GM18909 (cell line): ENCODE measurements around the gene TH.
"Not testable (repeated sequence)": the region's sequence is repeated elsewhere in the genome, so short reads cannot be mapped to it uniquely, and the experiment has no call there.

Experiments used
- ATAC-seq: cut with Tn5 transposase; IDR thresholded peaks from one replicate; pipeline ENCODE4 v1.9.1; 2021; ENCODE audit warnings: mild to moderate bottlenecking; ENCODE audit not compliant: unreplicated experiment, poor library complexity

Gene TH

GRCh38 chr11:2133241-2134021 is 38.2 kb downstream of the TH start:
- no peak for ATAC-seq

GRCh38 chr11:2132874-2133240 is 38.8 kb downstream of the TH start:
- no peak for ATAC-seq

GRCh38 chr11:2132246-2132645 is 39.4 kb downstream of the TH start:
- no peak for ATAC-seq

- no peak for ATAC-seq
Measured at GRCh38 chr11:2131371-2132236, 40.0 kb downstream of the TH start.

- no peak for ATAC-seq
Measured at GRCh38 chr11:2130881-2131352, 40.7 kb downstream of the TH start.

- ATAC-seq = no peak
Measured at GRCh38 chr11:2129699-2130366, 41.8 kb downstream of the TH start.

GRCh38 chr11:2129308-2129698 is 42.3 kb downstream of the TH start:
- no peak for ATAC-seq

GRCh38 chr11:2128511-2129307 is 42.9 kb downstream of the TH start:
- no peak for ATAC-seq

GRCh38 chr11:2128130-2128510 is 43.5 kb downstream of the TH start:
- ATAC-seq = no peak

GRCh38 chr11:2127482-2128129 is 44.0 kb downstream of the TH start:
- no peak for ATAC-seq

GRCh38 chr11:2126520-2127085 is 45.0 kb downstream of the TH start:
- ATAC-seq = no peak

- ATAC-seq = not testable (repeated sequence)
Measured at GRCh38 chr11:2124736-2125484, 46.7 kb downstream of the TH start.

GRCh38 chr11:2123628-2123960 is 48.0 kb downstream of the TH start:
- ATAC-seq = no peak

- no peak for ATAC-seq
Measured at GRCh38 chr11:2122907-2123627, 48.5 kb downstream of the TH start.

- ATAC-seq = no peak
Measured at GRCh38 chr11:2122222-2122906, 49.3 kb downstream of the TH start.

- ATAC-seq = no peak
Measured at GRCh38 chr11:2121227-2122130, 50.1 kb downstream of the TH start.
